GM18511 (cell line): ENCODE results near the gene COL24A1.
"Not testable (repeated sequence)": the region's sequence is repeated elsewhere in the genome, so short reads cannot be mapped to it uniquely, and the experiment has no call there.

Source experiments
- ATAC-seq: cut with Tn5 transposase; IDR thresholded peaks from one replicate; pipeline ENCODE4 v1.9.1; 2021; ENCODE audit warnings: mild to moderate bottlenecking, moderate library complexity; ENCODE audit not compliant: unreplicated experiment

Gene COL24A1

GRCh38 chr1:86084998-86085397 is 71.6 kb downstream of the COL24A1 start:
- ATAC-seq, result no peak

GRCh38 chr1:86082183-86082582 is 74.4 kb downstream of the COL24A1 start:
- ATAC-seq, result no peak

GRCh38 chr1:86072474-86072873 is 84.1 kb downstream of the COL24A1 start:
- ATAC-seq, result not testable (repeated sequence)

- ATAC-seq, result not testable (repeated sequence)
Measured at GRCh38 chr1:86071870-86072269, 84.7 kb downstream of the COL24A1 start.

GRCh38 chr1:86069757-86070145 is 86.8 kb downstream of the COL24A1 start:
- no peak for ATAC-seq

GRCh38 chr1:86068841-86069756 is 87.5 kb downstream of the COL24A1 start:
- ATAC-seq, result no peak

- ATAC-seq, result no peak
Measured at GRCh38 chr1:86068271-86068721, 88.3 kb downstream of the COL24A1 start.

- ATAC-seq, result no peak
Measured at GRCh38 chr1:86067626-86068025, 88.9 kb downstream of the COL24A1 start.

- ATAC-seq, result no peak
Measured at GRCh38 chr1:86064899-86065298, 91.7 kb downstream of the COL24A1 start.

- no peak for ATAC-seq
Measured at GRCh38 chr1:86063721-86064120, 92.9 kb downstream of the COL24A1 start.

- ATAC-seq, result no peak
Measured at GRCh38 chr1:86062453-86062852, 94.1 kb downstream of the COL24A1 start.

GRCh38 chr1:86061551-86061990 is 95.0 kb downstream of the COL24A1 start:
- ATAC-seq, result no peak

- no peak for ATAC-seq
Measured at GRCh38 chr1:86054396-86054795, 102.2 kb downstream of the COL24A1 start.

- no peak for ATAC-seq
Measured at GRCh38 chr1:86052948-86053698, 103.4 kb downstream of the COL24A1 start.

- ATAC-seq, result no peak
Measured at GRCh38 chr1:86035101-86035500, 121.5 kb downstream of the COL24A1 start.

GRCh38 chr1:86030180-86030579 is 126.4 kb downstream of the COL24A1 start:
- no peak for ATAC-seq

- ATAC-seq, result peak; percentile 57
Measured at GRCh38 chr1:86018283-86018923, 138.2 kb downstream of the COL24A1 start.

GRCh38 chr1:86016076-86016759 is 140.4 kb downstream of the COL24A1 start:
- ATAC-seq, result peak; percentile 75

- no peak for ATAC-seq
Measured at GRCh38 chr1:86015375-86015774, 141.2 kb downstream of the COL24A1 start.

- ATAC-seq, result no peak
Measured at GRCh38 chr1:86000601-86001000, 156.0 kb downstream of the COL24A1 start.
